ENCODE data around the gene PLCH2. TPM values are rescaled to one million over a fixed set of nuclear protein-coding genes. Genes with fewer than 3 reads are reported as not detected.

PLCH2 gene
- total and polyA plus RNA-seq, 9 of the 15 experiments (the other 6 are each of a cell fraction or from before 2014, with no cell fraction given): 0.16 TPM; not detected in 8

GRCh38 chr1:2535981-2536380 is 59.9 kb downstream of the PLCH2 start (continued):
- TF ChIP-seq CHD7 (IDR thresholded peaks at IDR 0.05; ENCODE audit: low read depth, low read length) (no peak), CREBBP (IDR thresholded peaks at IDR 0.05; ENCODE audit: low read depth, low read length) (no peak), SFPQ (IDR thresholded peaks at IDR 0.05; ENCODE audit: low read depth, low read length) (no peak), NCOR1 (IDR thresholded peaks at IDR 0.05) (no peak), ZNF134 (CRISPR knock-in tag; conservative IDR thresholded peaks at IDR 0.05) (no peak), TAF7 (tag; IDR thresholded peaks at IDR 0.05) (no peak), ZNF655 (CRISPR knock-in tag; IDR thresholded peaks at IDR 0.05) (no peak)
